ENCODE data around the gene CYB5A.

The CYB5A gene

GRCh38 chr18:74281011-74281979, 10.5 kb downstream of the CYB5A start:
- Histone ChIP-seq H3K9me3 (ENCODE audit: low read length) (no peaks in the 10 kb centered on the region), H3K4me3 (ENCODE audit: low read length) (no peak overlapping the region), H3K36me3 (ENCODE audit: insufficient read depth, low read length) (no peaks in the 10 kb centered on the region), H2AFZ (ENCODE audit: low read depth, low read length) (no peak overlapping the region), H3K4me1 (ENCODE audit: insufficient read depth, low read length) (peaks cover 30% of the 10 kb centered on the region), H3K27me3 (ENCODE audit: insufficient read depth, low read length) (no peaks in the 10 kb centered on the region)

- Histone ChIP-seq H3K4me1 (ENCODE audit: insufficient read depth, low read length) (peaks cover 18% of the 10 kb centered on the region), H3K9me3 (ENCODE audit: low read length) (no peaks in the 10 kb centered on the region), H3K36me3 (ENCODE audit: insufficient read depth, low read length) (no peaks in the 10 kb centered on the region), H3K4me3 (ENCODE audit: low read length) (no peak overlapping the region), H3K27me3 (ENCODE audit: insufficient read depth, low read length) (no peaks in the 10 kb centered on the region), H2AFZ (ENCODE audit: low read depth, low read length) (no peak overlapping the region)
Observed at GRCh38 chr18:74278983-74279382, 12.8 kb downstream of the CYB5A start.

- no peaks in the 10 kb centered on the region for H3K36me3 ChIP-seq (ENCODE audit: insufficient read depth, low read length)
- no peaks in the 10 kb centered on the region for H3K9me3 ChIP-seq (ENCODE audit: low read length)
- no peak overlapping the region for H3K4me3 ChIP-seq (ENCODE audit: low read length)
- no peak overlapping the region for H2AFZ ChIP-seq (ENCODE audit: low read depth, low read length)
- H3K4me1 ChIP-seq (ENCODE audit: insufficient read depth, low read length): peaks cover 12% of the 10 kb centered on the region
- H3K27me3 ChIP-seq (ENCODE audit: insufficient read depth, low read length): no peaks in the 10 kb centered on the region
Observed at GRCh38 chr18:74278058-74278457, 13.7 kb downstream of the CYB5A start.

DNA sequence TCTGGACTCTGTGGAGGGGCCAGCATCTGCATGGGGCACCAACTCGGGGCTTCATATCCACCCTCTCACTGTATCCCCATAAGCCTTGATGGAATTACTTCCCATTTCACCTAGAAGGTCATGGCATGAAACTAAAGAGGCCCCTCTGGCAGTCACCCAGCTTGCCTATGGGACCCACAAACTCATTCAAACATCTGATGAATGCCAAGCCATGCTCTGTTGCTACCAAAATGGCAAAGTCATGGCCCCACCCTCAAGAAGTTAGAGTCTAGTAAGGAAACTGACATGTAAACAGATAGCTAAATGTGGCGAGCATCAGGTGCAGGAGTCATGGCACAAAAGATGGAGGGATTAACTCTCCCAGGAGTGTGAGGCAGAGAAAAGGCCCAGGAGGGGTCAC, 14.5 kb downstream of the CYB5A start:
- no peaks in the 10 kb centered on the region for H3K36me3 ChIP-seq (ENCODE audit: insufficient read depth, low read length)
- H3K27me3 ChIP-seq (ENCODE audit: insufficient read depth, low read length): no peaks in the 10 kb centered on the region
- H3K4me3 ChIP-seq (ENCODE audit: low read length): no peak overlapping the region
- no peaks in the 10 kb centered on the region for H3K9me3 ChIP-seq (ENCODE audit: low read length)
- no peak overlapping the region for H2AFZ ChIP-seq (ENCODE audit: low read depth, low read length)
- peaks cover 12% of the 10 kb centered on the region for H3K4me1 ChIP-seq (ENCODE audit: insufficient read depth, low read length)

- Histone ChIP-seq H3K4me3 (ENCODE audit: low read length) (no peak overlapping the region), H3K4me1 (ENCODE audit: insufficient read depth, low read length) (peaks cover 8% of the 10 kb centered on the region), H3K27me3 (ENCODE audit: insufficient read depth, low read length) (no peaks in the 10 kb centered on the region), H3K36me3 (ENCODE audit: insufficient read depth, low read length) (no peaks in the 10 kb centered on the region), H3K9me3 (ENCODE audit: low read length) (no peaks in the 10 kb centered on the region), H2AFZ (ENCODE audit: low read depth, low read length) (no peak overlapping the region)
Observed at GRCh38 chr18:74276609-74277008, 15.2 kb downstream of the CYB5A start.

DNA sequence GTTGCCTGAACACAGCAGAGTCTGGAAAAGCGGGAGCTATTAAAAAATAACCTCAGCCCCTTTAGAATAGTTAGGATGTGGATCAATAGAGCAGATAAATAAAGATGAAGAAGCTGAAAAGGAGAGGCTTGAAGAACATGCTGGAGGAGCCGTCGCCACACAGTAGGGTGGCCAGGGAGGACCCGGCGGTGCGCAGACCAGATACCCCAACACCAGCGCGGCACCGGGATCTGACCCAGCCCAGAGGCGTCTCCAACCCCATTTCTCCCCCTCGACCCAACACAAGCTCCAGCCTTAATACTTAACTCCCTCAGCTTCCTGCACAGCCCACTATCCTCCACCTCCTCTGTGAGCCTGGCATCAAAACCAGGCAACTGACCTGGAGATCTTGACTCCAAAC, 16.0 kb downstream of the CYB5A start:
- H2AFZ ChIP-seq (ENCODE audit: low read depth, low read length): no peak overlapping the region
- no peaks in the 10 kb centered on the region for H3K9me3 ChIP-seq (ENCODE audit: low read length)
- H3K27me3 ChIP-seq (ENCODE audit: insufficient read depth, low read length): no peaks in the 10 kb centered on the region
- H3K4me3 ChIP-seq (ENCODE audit: low read length): no peak overlapping the region
- H3K36me3 ChIP-seq (ENCODE audit: insufficient read depth, low read length): no peaks in the 10 kb centered on the region
- no peaks in the 10 kb centered on the region for H3K4me1 ChIP-seq (ENCODE audit: insufficient read depth, low read length)

GRCh38 chr18:74274700-74275099, 17.1 kb downstream of the CYB5A start:
- H2AFZ ChIP-seq (ENCODE audit: low read depth, low read length): no peak overlapping the region
- no peak overlapping the region for H3K4me3 ChIP-seq (ENCODE audit: low read length)
- no peaks in the 10 kb centered on the region for H3K9me3 ChIP-seq (ENCODE audit: low read length)
- H3K36me3 ChIP-seq (ENCODE audit: insufficient read depth, low read length): no peaks in the 10 kb centered on the region
- no peaks in the 10 kb centered on the region for H3K4me1 ChIP-seq (ENCODE audit: insufficient read depth, low read length)
- no peaks in the 10 kb centered on the region for H3K27me3 ChIP-seq (ENCODE audit: insufficient read depth, low read length)

- H2AFZ ChIP-seq (ENCODE audit: low read depth, low read length): no peak overlapping the region
- no peaks in the 10 kb centered on the region for H3K27me3 ChIP-seq (ENCODE audit: insufficient read depth, low read length)
- H3K9me3 ChIP-seq (ENCODE audit: low read length): no peaks in the 10 kb centered on the region
- H3K36me3 ChIP-seq (ENCODE audit: insufficient read depth, low read length): no peaks in the 10 kb centered on the region
- no peaks in the 10 kb centered on the region for H3K4me1 ChIP-seq (ENCODE audit: insufficient read depth, low read length)
- no peak overlapping the region for H3K4me3 ChIP-seq (ENCODE audit: low read length)
Observed at GRCh38 chr18:74273394-74273793, 18.4 kb downstream of the CYB5A start.

DNA sequence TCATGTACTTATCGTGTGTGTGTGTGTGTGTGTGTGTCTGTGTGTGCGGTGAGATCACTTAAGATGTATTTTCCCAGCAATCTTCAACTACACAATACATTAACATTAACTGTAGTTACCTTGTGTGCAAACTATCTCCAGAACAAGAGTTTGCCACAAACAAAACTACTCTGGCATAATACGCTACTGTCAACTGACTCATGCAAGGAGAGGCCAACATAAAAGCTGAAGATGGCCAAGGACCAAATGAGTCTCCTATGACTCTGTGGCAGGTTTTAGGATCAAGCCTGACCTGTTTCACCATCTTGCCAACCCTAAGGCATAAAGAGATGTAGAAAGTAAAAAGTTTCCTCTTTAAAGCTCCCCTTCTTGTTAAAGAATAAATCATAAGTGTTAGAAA, 20.1 kb downstream of the CYB5A start:
- Histone ChIP-seq H3K36me3 (ENCODE audit: insufficient read depth, low read length) (no peaks in the 10 kb centered on the region), H3K9me3 (ENCODE audit: low read length) (no peaks in the 10 kb centered on the region), H3K4me1 (ENCODE audit: insufficient read depth, low read length) (no peaks in the 10 kb centered on the region), H3K27me3 (ENCODE audit: insufficient read depth, low read length) (no peaks in the 10 kb centered on the region), H3K4me3 (ENCODE audit: low read length) (no peak overlapping the region), H2AFZ (ENCODE audit: low read depth, low read length) (no peak overlapping the region)

GRCh38 chr18:74268933-74269620, 22.7 kb downstream of the CYB5A start:
- Histone ChIP-seq H3K9me3 (ENCODE audit: low read length) (peaks cover 3% of the 10 kb centered on the region), H3K4me3 (ENCODE audit: low read length) (no peak overlapping the region), H3K36me3 (ENCODE audit: insufficient read depth, low read length) (no peaks in the 10 kb centered on the region), H3K27me3 (ENCODE audit: insufficient read depth, low read length) (no peaks in the 10 kb centered on the region), H2AFZ (ENCODE audit: low read depth, low read length) (no peak overlapping the region), H3K4me1 (ENCODE audit: insufficient read depth, low read length) (no peaks in the 10 kb centered on the region)

GRCh38 chr18:74268175-74268574, 23.6 kb downstream of the CYB5A start:
- Histone ChIP-seq H3K4me1 (ENCODE audit: insufficient read depth, low read length) (no peaks in the 10 kb centered on the region), H3K36me3 (ENCODE audit: insufficient read depth, low read length) (no peaks in the 10 kb centered on the region), H2AFZ (ENCODE audit: low read depth, low read length) (no peak overlapping the region), H3K4me3 (ENCODE audit: low read length) (no peak overlapping the region), H3K27me3 (ENCODE audit: insufficient read depth, low read length) (no peaks in the 10 kb centered on the region), H3K9me3 (ENCODE audit: low read length) (peaks cover 3% of the 10 kb centered on the region)

DNA sequence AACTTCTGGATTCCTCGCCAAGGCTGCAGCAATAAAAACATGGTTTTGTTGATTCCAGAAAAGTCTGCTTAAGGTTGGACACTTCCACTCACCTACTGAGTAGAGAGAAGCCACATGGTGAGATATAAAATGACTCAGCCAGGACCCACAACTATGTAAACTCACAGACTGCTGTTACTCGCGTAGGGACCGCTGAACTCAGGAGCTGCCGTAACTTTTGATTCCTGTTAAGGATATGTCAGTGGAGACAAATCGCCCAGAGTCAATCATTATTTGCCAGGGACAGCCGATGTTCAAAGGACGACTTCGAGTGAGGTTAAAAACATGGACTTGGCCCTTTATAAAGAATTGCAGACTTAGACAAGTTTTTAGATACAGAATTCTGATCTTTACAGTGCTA, 25.6 kb downstream of the CYB5A start:
- H2AFZ ChIP-seq (ENCODE audit: low read depth, low read length): no peak overlapping the region
- peaks cover 3% of the 10 kb centered on the region for H3K9me3 ChIP-seq (ENCODE audit: low read length)
- H3K27me3 ChIP-seq (ENCODE audit: insufficient read depth, low read length): no peaks in the 10 kb centered on the region
- peaks cover 3% of the 10 kb centered on the region for H3K36me3 ChIP-seq (ENCODE audit: insufficient read depth, low read length)
- no peak overlapping the region for H3K4me3 ChIP-seq (ENCODE audit: low read length)
- H3K4me1 ChIP-seq (ENCODE audit: insufficient read depth, low read length): no peaks in the 10 kb centered on the region

GRCh38 chr18:74265546-74266098, 26.1 kb downstream of the CYB5A start:
- no peaks in the 10 kb centered on the region for H3K27me3 ChIP-seq (ENCODE audit: insufficient read depth, low read length)
- peaks cover 3% of the 10 kb centered on the region for H3K9me3 ChIP-seq (ENCODE audit: low read length)
- no peak overlapping the region for H3K4me3 ChIP-seq (ENCODE audit: low read length)
- H2AFZ ChIP-seq (ENCODE audit: low read depth, low read length): no peak overlapping the region
- peaks cover 5% of the 10 kb centered on the region for H3K36me3 ChIP-seq (ENCODE audit: insufficient read depth, low read length)
- H3K4me1 ChIP-seq (ENCODE audit: insufficient read depth, low read length): no peaks in the 10 kb centered on the region
